ENCODE data around the gene ACAD10. TPM values are rescaled to one million over a fixed set of nuclear protein-coding genes. Genes with fewer than 3 reads are reported as not detected.

Gene ACAD10
- total and polyA plus RNA-seq, 10 of the 15 experiments (the other 5 are each of a cell fraction or from before 2014, with no cell fraction given): 2.9 to 21.9 (median 17.5) TPM

GRCh38 chr12:111776836-111777344 is 91.0 kb downstream of the ACAD10 start:
- ChIA-PET CTCF (interaction anchor here (0.8 to 3.1 kb wide), 4 partner anchors 9 to 36 kb away, joined by 3 to 16 read pairs (median 10); no protein-coding TSS in a partner anchor), RAD21 (ENCODE audit: unreplicated experiment) (interaction anchor here (1.4 to 3.1 kb wide), 2 partner anchors 12 to 23 kb away, joined by 4 to 16 read pairs; no protein-coding TSS in a partner anchor), SMC1A (ENCODE audit: uncharacterized antibody, unreplicated experiment) (interaction anchor here (0.7 to 4.2 kb wide), 5 partner anchors 9 to 93 kb away, joined by 3 to 40 read pairs (median 5); no protein-coding TSS in a partner anchor), POLR2A (interaction anchor here (4.3 kb wide), 1 partner anchor 15 kb away, joined by 46 read pairs; no protein-coding TSS in a partner anchor)
- H3K27me3 ChIP-seq (replicated peaks in 1 of 2; ENCODE audit: control insufficient read depth in 2 of 2, insufficient read depth in 2 of 2, low read length in 1 of 2): no peaks in the 10 kb centered on the region
- WGBS (ENCODE audit: insufficient coverage, insufficient replicate concordance, low lambda C conversion rate, missing lambda C conversion rate): 65% methylated on average over 3 of the region's 3 CpGs
- H4K20me1 ChIP-seq (ENCODE audit: control insufficient read depth, insufficient read depth): no peaks in the 10 kb centered on the region
- H2AFZ ChIP-seq (ENCODE audit: control insufficient read depth, low read depth, low read length): no peak overlapping the region
- ATAC-seq: no peak
- H3K9me3 ChIP-seq (replicated peaks; ENCODE audit: control insufficient read depth, insufficient read depth, low read length): no peaks in the 10 kb centered on the region
- H3K4me3 ChIP-seq: no peak overlapping the region
- H3K4me1 ChIP-seq (ENCODE audit: control insufficient read depth, insufficient read depth, low read length): peaks cover 34% of the 10 kb centered on the region
- H3K27ac ChIP-seq (ENCODE audit: control insufficient read depth, insufficient read depth): no peak overlapping the region
- no peak overlapping the region for H3K4me2 ChIP-seq (ENCODE audit: control insufficient read depth, insufficient read depth)
- FAIRE-seq: no peak
- no TSS peak for BruUV-seq (replicated peaks)
- in situ Hi-C loops (cut with MboI) (no loop called here), intact Hi-C loops (cut with micrococcal nuclease; ENCODE audit: unreplicated experiment) (no loop called here)
- H3K79me2 ChIP-seq (ENCODE audit: control insufficient read depth, insufficient read depth, low read length): no peaks in the 10 kb centered on the region; the same call in 1 of the 2 replicates
- no peak overlapping the region for H3K9ac ChIP-seq (ENCODE audit: control insufficient read depth, insufficient read depth, low read length)
- no peaks in the 10 kb centered on the region for H3K36me3 ChIP-seq (ENCODE audit: control insufficient read depth in 2 of 2, insufficient read depth in 2 of 2, low read length in 1 of 2)
- TF ChIP-seq CREM (IDR thresholded peaks at IDR 0.05; ENCODE audit: low read depth) (no peak), CHD4 (IDR thresholded peaks at IDR 0.05) (no peak), NR2C1 (IDR thresholded peaks at IDR 0.05) (no peak), ZNF207 (IDR thresholded peaks at IDR 0.05; ENCODE audit: borderline replicate concordance) (no peak), ETV6 (conservative IDR thresholded peaks at IDR 0.05 in 1 of 2, IDR thresholded peaks at IDR 0.05 in 1 of 2; ENCODE audit: borderline replicate concordance in 1 of 2, low read depth in 1 of 2) (no peak), EED (IDR thresholded peaks at IDR 0.05; ENCODE audit: low read depth) (no peak), LARP7 (IDR thresholded peaks at IDR 0.05) (no peak), ZNF274 (IDR thresholded peaks at IDR 0.05; ENCODE audit: insufficient read depth, insufficient read length) (no peak), IKZF2 (IDR thresholded peaks at IDR 0.05) (no peak)
- TF ChIP-seq, protein P1, sequence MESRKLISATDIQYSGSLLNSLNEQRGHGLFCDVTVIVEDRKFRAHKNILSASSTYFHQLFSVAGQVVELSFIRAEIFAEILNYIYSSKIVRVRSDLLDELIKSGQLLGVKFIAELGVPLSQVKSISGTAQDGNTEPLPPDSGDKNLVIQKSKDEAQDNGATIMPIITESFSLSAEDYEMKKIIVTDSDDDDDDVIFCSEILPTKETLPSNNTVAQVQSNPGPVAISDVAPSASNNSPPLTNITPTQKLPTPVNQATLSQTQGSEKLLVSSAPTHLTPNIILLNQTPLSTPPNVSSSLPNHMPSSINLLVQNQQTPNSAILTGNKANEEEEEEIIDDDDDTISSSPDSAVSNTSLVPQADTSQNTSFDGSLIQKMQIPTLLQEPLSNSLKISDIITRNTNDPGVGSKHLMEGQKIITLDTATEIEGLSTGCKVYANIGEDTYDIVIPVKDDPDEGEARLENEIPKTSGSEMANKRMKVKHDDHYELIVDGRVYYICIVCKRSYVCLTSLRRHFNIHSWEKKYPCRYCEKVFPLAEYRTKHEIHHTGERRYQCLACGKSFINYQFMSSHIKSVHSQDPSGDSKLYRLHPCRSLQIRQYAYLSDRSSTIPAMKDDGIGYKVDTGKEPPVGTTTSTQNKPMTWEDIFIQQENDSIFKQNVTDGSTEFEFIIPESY (IDR thresholded peaks at IDR 0.05): no peak
- DNase-seq (ENCODE audit: low read depth, low spot score): no peak
